Mesothelial cell of epicardium (in vitro differentiated cells): Measurements from ENCODE around the gene DNAI2. TPM values are rescaled to one million over a fixed set of nuclear protein-coding genes. Genes with fewer than 3 reads are reported as not detected.
A peak's percentile ranks its signal among the peaks of the same experiment; 100 is the strongest.

Experiments
- DNase-seq, 2 experiments: peaks; one replicate each; pipeline ENCODE4 v3.0.0; 2021; ENCODE audit warnings: low spot score in 2 of 2; ENCODE audit not compliant: unreplicated experiment in 2 of 2
- H3K27ac Mint-ChIP-seq: 2 replicates; pipeline ENCODE4 v1.8.0; 2021; ENCODE audit warnings: mixed read lengths
- H3K27me3 Mint-ChIP-seq: 2 replicates; pipeline ENCODE4 v1.8.0; 2021; ENCODE audit warnings: low read depth, mixed read lengths
- H3K36me3 Mint-ChIP-seq: 2 replicates; pipeline ENCODE4 v1.8.0; 2021; ENCODE audit warnings: mixed read lengths
- H3K4me1 Mint-ChIP-seq: 2 replicates; pipeline ENCODE4 v1.8.0; 2021; ENCODE audit warnings: mixed read lengths
- H3K4me3 Mint-ChIP-seq: 2 replicates; pipeline ENCODE4 v1.8.0; 2021; ENCODE audit warnings: mild to moderate bottlenecking, moderate library complexity, mixed read lengths
- H3K9me3 Mint-ChIP-seq: 2 replicates; pipeline ENCODE4 v1.8.0; 2021; ENCODE audit warnings: mixed read lengths
- CTCF ChIP-seq: fragments of 200-600 bp; sonication (generic); IDR thresholded peaks from one replicate; pipeline ENCODE4 v1.5.0; 2021; ENCODE audit warnings: antibody characterized with exemption; ENCODE audit not compliant: unreplicated experiment
- total RNA-seq: library from RNA; stranded (reverse); gene quantifications from 3 replicates; pipeline ENCODE4 v1.2.1, GENCODE V29; 2021

DNAI2 gene
- total RNA-seq, 1 donor from 2014 or later: not detected

- Mint-ChIP-seq H3K4me1 (peaks cover 2% of the 10 kb centered on the region), H3K9me3 (no peaks in the 10 kb centered on the region), H3K27ac (no peak within 1 kb of the TSS), H3K4me3 (peak within 1 kb of the TSS; percentile 37), H3K27me3 (peaks cover 89% of the 10 kb centered on the region), H3K36me3 (no peaks in the 10 kb centered on the region)
- peak in 1 of 2 experiments; percentile 50 for DNase-seq
- TF ChIP-seq CTCF: no peak
Measured at GRCh38 chr17:74325743-74326379, 51.8 kb downstream of the DNAI2 start, which contains the start of gene KIF19. Gene KIF19 (plus strand): TSS chr17:74326226. CDS start chr17:74326350, 124 bp downstream.

- peaks cover 2% of the 10 kb centered on the region for H3K4me1 Mint-ChIP-seq
- no peak for DNase-seq
- TF ChIP-seq CTCF: no peak
- H3K36me3 Mint-ChIP-seq: no peaks in the 10 kb centered on the region
- H3K4me3 Mint-ChIP-seq: peak overlapping the region; percentile 15
- H3K9me3 Mint-ChIP-seq: no peaks in the 10 kb centered on the region
- H3K27ac Mint-ChIP-seq: no peak overlapping the region
- peaks cover 88% of the 10 kb centered on the region for H3K27me3 Mint-ChIP-seq
Measured at GRCh38 chr17:74326506-74326905, 52.5 kb downstream of the DNAI2 start.

GRCh38 chr17:74328487-74328886 is 54.5 kb downstream of the DNAI2 start:
- H3K4me3 Mint-ChIP-seq: no peak overlapping the region
- no peaks in the 10 kb centered on the region for H3K9me3 Mint-ChIP-seq
- peaks cover 70% of the 10 kb centered on the region for H3K27me3 Mint-ChIP-seq
- peaks cover 10% of the 10 kb centered on the region for H3K4me1 Mint-ChIP-seq
- no peak for DNase-seq
- H3K36me3 Mint-ChIP-seq: no peaks in the 10 kb centered on the region
- no peak for TF ChIP-seq CTCF
- no peak overlapping the region for H3K27ac Mint-ChIP-seq

GRCh38 chr17:74329378-74329777 is 55.3 kb downstream of the DNAI2 start:
- Mint-ChIP-seq H3K27me3 (peaks cover 63% of the 10 kb centered on the region), H3K36me3 (no peaks in the 10 kb centered on the region), H3K4me1 (peaks cover 10% of the 10 kb centered on the region), H3K27ac (no peak overlapping the region), H3K4me3 (no peak overlapping the region), H3K9me3 (no peaks in the 10 kb centered on the region)
- TF ChIP-seq CTCF: no peak
- DNase-seq: no peak

- peaks cover 8% of the 10 kb centered on the region for H3K4me1 Mint-ChIP-seq
- DNase-seq: no peak
- no peaks in the 10 kb centered on the region for H3K9me3 Mint-ChIP-seq
- no peaks in the 10 kb centered on the region for H3K36me3 Mint-ChIP-seq
- H3K27ac Mint-ChIP-seq: no peak overlapping the region
- H3K27me3 Mint-ChIP-seq: peaks cover 60% of the 10 kb centered on the region
- no peak overlapping the region for H3K4me3 Mint-ChIP-seq
- TF ChIP-seq CTCF: no peak
Measured at GRCh38 chr17:74330446-74330845, 56.4 kb downstream of the DNAI2 start.
